Heart right ventricle (tissue), 16 donors: ENCODE data around the gene SLC26A6. TPM values are rescaled to one million over a fixed set of nuclear protein-coding genes. Genes with fewer than 3 reads are reported as not detected.

Experiments used
- ATAC-seq, 8 donors: fragments of 200-7000 bp; cut with Tn5 transposase; one replicate each; pipeline ENCODE4 v1.9.1; 2020; ENCODE audit warnings: mild to moderate bottlenecking in 8 of 8, moderate library complexity in 8 of 8, moderate number of reproducible peaks in 1 of 8
- DNase-seq, 2 donors: peaks; one replicate each; pipeline ENCODE4 v3.0.0-alpha.2; 2020
- H3K27ac ChIP-seq, 10 donors: fragments of 200-600 bp; sonication (generic) in 2 of 10; one replicate each; pipeline versions ENCODE4 v1.5.0 to v1.8.0; 2020 to 2022; ENCODE audit warnings: mild to moderate bottlenecking in 3 of 10
- H3K27me3 ChIP-seq, 7 donors: fragments of 200-600 bp; one replicate each; pipeline ENCODE4 v1.8.0; 2021 to 2022; ENCODE audit warnings: mild to moderate bottlenecking in 2 of 7
- H3K36me3 ChIP-seq, 9 donors: fragments of 200-600 bp; sonication (generic) in 1 of 9; one replicate each; pipeline versions ENCODE4 v1.5.0 to v1.8.0; 2020 to 2022; ENCODE audit warnings: mild to moderate bottlenecking in 2 of 9
- H3K4me1 ChIP-seq, 9 donors: fragments of 200-600 bp; sonication (generic) in 1 of 9; one replicate each; pipeline versions ENCODE4 v1.5.0 to v1.8.0; 2020 to 2022; ENCODE audit warnings: mild to moderate bottlenecking in 4 of 9
- H3K4me3 ChIP-seq, 10 donors: fragments of 200-600 bp; sonication (generic) in 2 of 10; one replicate each; pipeline versions ENCODE4 v1.5.0 to v1.8.0; 2020 to 2022; ENCODE audit warnings: mild to moderate bottlenecking in 7 of 10, moderate library complexity in 2 of 10
- H3K9me3 ChIP-seq, 11 donors: fragments of 200-600 bp in 10 of 11; sonication (generic) in 2 of 11; one replicate each; pipeline versions ENCODE4 v1.5.0 to v1.8.0; 2013 to 2022; ENCODE audit warnings: mild to moderate bottlenecking in 2 of 11, control low read depth in 1 of 11, moderate library complexity in 1 of 11
- WGBS, 2 donors: extraction: QIAGEN DNeasy Blood & Tissue Kit; methylation state at CpG; one replicate each; pipeline ENCODE4 v1.1.7; 2013; ENCODE audit warnings: inconsistent platforms in 1 of 2; 5-methylcytosine and 5-hydroxymethylcytosine counted together
- intact Hi-C, 10 donors: fragments of 100-400 bp; cut with DNase I; formaldehyde crosslinking; loops; one replicate each; pipeline versions ENCODE4 v1.11.1 to v1.14.2; 2022
- polyA plus RNA-seq, 2 donors: library from polyadenylated mRNA; stranded (reverse); fragments of 200-250 nt; gene quantifications; one replicate each; pipeline ENCODE4 v1.2.3, GENCODE V29; 2013
- total RNA-seq, 10 donors: library from RNA; stranded (reverse); fragmentation: NEBNext Ultra II Directional in 3 of 10; extraction: Animal tissue kit (Norgen Biotek cat#: 25700) in 3 of 10; gene quantifications; one replicate each; pipeline versions ENCODE4 v1.2.1 to v1.2.4, GENCODE V29; 2021 to 2023
- TF ChIP-seq, protein P1 (sequence below), 9 donors: fragments of 200-600 bp; sonication (generic) in 2 of 9; IDR thresholded peaks; one replicate each; pipeline versions ENCODE4 v1.5.0 to v1.8.0; 2021 to 2022; ENCODE audit warnings: antibody characterized with exemption in 9 of 9, mild to moderate bottlenecking in 5 of 9, moderate library complexity in 1 of 9
- donor health status: Arrhythmogenic right ventricular cardiomyopathy.
- donor health status: ischemic (EF 13 %, LVEDD 7.1; RV severe dilation, severe dysfunction).
- donor health status: healthy with polysubstance abuse.
- donor health status: DM: no; HTN: yes; CAD: no.
- donor health status: DM: no; HTN: no; CAD: no.
- donor health status: ischemic (EF 25% LVEDD 6.9; RV normal size, moderate dysfunction).
- donor health status: ischemic (EF 25% LVEDD 5.7; RV mildly dilated, moderate dysfunction).
- donor health status: healthy.
- donor health status: DM: yes; HTN: yes; CAD: no.
- donor health status: Ischemic cardiomyopathy.
- donor health status: ischemic (EF 35%, LVEDD 5.7; RV mildly dilated, moderate dysfunction).
- donor health status: nonischemic (EF 11% LVEDD 7.7; RV severe dilation, severe dysfunction).
- donor health status: DM: yes; HTN: yes; CAD: no.
- donor health status: PGD.
- donor health status: ischemic (EF 29% LVEDD 5.4; RV normal size, mild dysfunction).
- donor health status: nonischemic (EF 23%, LVEDD 6.1; RV moderate dilation, normal function).

SLC26A6 gene
- total and polyA plus RNA-seq, 12 donors, result 5.2 to 25.4 (median 10.3) TPM

DNA sequence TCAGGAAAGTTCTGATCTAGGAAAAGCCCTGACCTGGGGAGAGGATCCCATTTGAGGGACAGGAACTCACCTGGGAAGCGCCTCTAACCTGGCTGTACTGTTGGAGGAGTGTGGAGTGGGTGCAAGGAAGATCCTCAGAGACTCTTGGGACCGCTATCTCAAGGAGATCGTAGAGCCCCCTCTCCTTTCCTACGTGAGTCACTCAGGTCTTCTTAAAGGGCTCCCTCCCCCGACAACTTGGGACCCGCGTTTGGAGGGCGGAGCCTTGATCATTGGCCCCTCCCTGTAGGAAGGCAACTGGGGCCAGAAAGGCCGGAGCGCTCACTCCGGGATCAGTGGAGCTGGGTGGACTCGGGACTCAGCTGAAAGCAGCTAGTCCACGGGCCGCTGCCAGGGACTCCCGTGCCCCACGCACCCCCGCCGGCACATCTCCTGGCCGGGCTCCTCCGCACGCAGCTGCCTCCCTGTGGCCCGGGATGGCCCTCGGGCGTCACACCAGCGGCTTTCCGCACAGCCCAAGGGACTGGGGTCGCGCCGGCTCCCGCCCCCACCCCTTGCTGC, 520 bp downstream of the SLC26A6 start:
- H3K9me3 ChIP-seq, result no peaks in the 10 kb centered on the region
- DNase-seq, result peak; percentile 26 to 62
- ATAC-seq, result peak; percentile 5 to 67 (median 26)
- 3 to 4% methylated on average over 30 of the region's 30 CpGs for WGBS, 2 donors
- TF ChIP-seq, protein P1, sequence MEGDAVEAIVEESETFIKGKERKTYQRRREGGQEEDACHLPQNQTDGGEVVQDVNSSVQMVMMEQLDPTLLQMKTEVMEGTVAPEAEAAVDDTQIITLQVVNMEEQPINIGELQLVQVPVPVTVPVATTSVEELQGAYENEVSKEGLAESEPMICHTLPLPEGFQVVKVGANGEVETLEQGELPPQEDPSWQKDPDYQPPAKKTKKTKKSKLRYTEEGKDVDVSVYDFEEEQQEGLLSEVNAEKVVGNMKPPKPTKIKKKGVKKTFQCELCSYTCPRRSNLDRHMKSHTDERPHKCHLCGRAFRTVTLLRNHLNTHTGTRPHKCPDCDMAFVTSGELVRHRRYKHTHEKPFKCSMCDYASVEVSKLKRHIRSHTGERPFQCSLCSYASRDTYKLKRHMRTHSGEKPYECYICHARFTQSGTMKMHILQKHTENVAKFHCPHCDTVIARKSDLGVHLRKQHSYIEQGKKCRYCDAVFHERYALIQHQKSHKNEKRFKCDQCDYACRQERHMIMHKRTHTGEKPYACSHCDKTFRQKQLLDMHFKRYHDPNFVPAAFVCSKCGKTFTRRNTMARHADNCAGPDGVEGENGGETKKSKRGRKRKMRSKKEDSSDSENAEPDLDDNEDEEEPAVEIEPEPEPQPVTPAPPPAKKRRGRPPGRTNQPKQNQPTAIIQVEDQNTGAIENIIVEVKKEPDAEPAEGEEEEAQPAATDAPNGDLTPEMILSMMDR (IDR thresholded peaks at IDR 0.05), result no peak
- peak overlapping the region; percentile 73 to 99 (median 88) for H3K4me3 ChIP-seq
- peaks cover 0 to 39% (median 4%) of the 10 kb centered on the region in 9 donors for H3K36me3 ChIP-seq
- no peaks in the 10 kb centered on the region for H3K27me3 ChIP-seq
- H3K27ac ChIP-seq, result peak overlapping the region; percentile 19 to 91 (median 88)
- H3K4me1 ChIP-seq, result peaks cover 5 to 28% (median 21%) of the 10 kb centered on the region in 9 donors
- intact Hi-C loops, result loop anchor here in 5 of 10 donors (2.0 to 10.0 kb wide), 4 partner anchors 50 to 170 kb away; partner anchors contain the start of genes NCKIPSD (in 2 of the 5) and PFKFB4 (in 1 of the 5)

- intact Hi-C loops, result loop anchor here in 5 of 10 donors (2.0 to 10.0 kb wide), 4 partner anchors 51 to 169 kb away; partner anchors contain the start of genes NCKIPSD (in 2 of the 5) and PFKFB4 (in 1 of the 5)
- Histone ChIP-seq H3K27me3 (no peaks in the 10 kb centered on the region), H3K4me3 (no peak overlapping the region), H3K4me1 (peaks cover 5 to 28% (median 21%) of the 10 kb centered on the region in 9 donors), H3K9me3 (no peaks in the 10 kb centered on the region), H3K36me3 (peaks cover 0 to 47% (median 9%) of the 10 kb centered on the region in 9 donors), H3K27ac (no peak overlapping the region)
- WGBS, 2 donors, result 75 to 90% methylated on average over 2 of the region's 2 CpGs
- ATAC-seq (no peak), DNase-seq (no peak)
- TF ChIP-seq, protein P1 (IDR thresholded peaks at IDR 0.05), result no peak
These were observed 1.5 kb downstream of the SLC26A6 start for GRCh38 chr3:48633743-48634142.

- Histone ChIP-seq H3K4me1 (peaks cover 5 to 28% (median 21%) of the 10 kb centered on the region in 9 donors), H3K4me3 (no peak overlapping the region), H3K27ac (no peak overlapping the region), H3K27me3 (no peaks in the 10 kb centered on the region), H3K36me3 (peaks cover 0 to 52% (median 9%) of the 10 kb centered on the region in 9 donors), H3K9me3 (no peaks in the 10 kb centered on the region)
- no peak for ATAC-seq
- no peak for DNase-seq
- TF ChIP-seq, protein P1 (IDR thresholded peaks at IDR 0.05), result no peak
- intact Hi-C loops, result loop anchor here in 1 of 10 donors (10.0 kb wide), 1 partner anchor 168 kb away; a partner anchor contains a TSS
- whole genome bisulfite sequencing, 2 donors, result 96% methylated on average over 15 of the region's 15 CpGs
These were observed 2.0 kb downstream of the SLC26A6 start for GRCh38 chr3:48633256-48633655.

GRCh38 chr3:48631516-48632448, 3.5 kb downstream of the SLC26A6 start:
- Histone ChIP-seq H3K9me3 (no peaks in the 10 kb centered on the region), H3K27me3 (no peaks in the 10 kb centered on the region), H3K27ac (no peak overlapping the region), H3K4me3 (no peak overlapping the region), H3K4me1 (peaks cover 5 to 26% (median 18%) of the 10 kb centered on the region in 9 donors), H3K36me3 (peaks cover 0 to 67% (median 14%) of the 10 kb centered on the region in 9 donors)
- intact Hi-C loops, result loop anchor here in 1 of 10 donors (10.0 kb wide), 1 partner anchor 167 kb away; a partner anchor contains a TSS
- 81 to 84% methylated on average over 22 of the region's 22 CpGs for WGBS, 2 donors
- DNase-seq (peak in 1 of 2 donors; percentile 24), ATAC-seq (no peak)
- TF ChIP-seq, protein P1 (IDR thresholded peaks at IDR 0.05), result no peak
